Calu3 (cell line): Measurements from ENCODE around the gene NPL. TPM values are rescaled to one million over a fixed set of nuclear protein-coding genes. Genes with fewer than 3 reads are reported as not detected.

Experiments used
- BruUV-seq: library from RNA; stranded (reverse); fragments of 400-500 nt; replicated peaks from 2 replicates; lab custom pipeline; 2021; lab: Mats Ljungman, UMichigan
- CTCF ChIA-PET: fragments of 300-600 bp; sonication (Branson Sonifier 250); formaldehyde crosslinking; loops from one replicate; lab custom pipeline; 2022; ENCODE audit warnings: antibody characterized with exemption; lab: Charles Lee
- DNase-seq: peaks from one replicate; pipeline ENCODE4 v3.0.0; 2022
- H3K27ac Mint-ChIP-seq: one replicate; pipeline ENCODE4 v1.8.0; 2022; ENCODE audit warnings: mixed read lengths; ENCODE audit not compliant: unreplicated experiment
- H3K27me3 Mint-ChIP-seq: one replicate; pipeline ENCODE4 v1.8.0; 2022; ENCODE audit warnings: mixed read lengths; ENCODE audit not compliant: unreplicated experiment
- H3K36me3 Mint-ChIP-seq: one replicate; pipeline ENCODE4 v1.8.0; 2022; ENCODE audit warnings: mild to moderate bottlenecking, moderate library complexity, mixed read lengths; ENCODE audit not compliant: insufficient read depth, unreplicated experiment
- H3K4me1 Mint-ChIP-seq: one replicate; pipeline ENCODE4 v1.8.0; 2022; ENCODE audit warnings: mild to moderate bottlenecking, low read depth, mixed read lengths; ENCODE audit not compliant: unreplicated experiment
- H3K4me3 Mint-ChIP-seq: one replicate; pipeline ENCODE4 v1.8.0; 2022; ENCODE audit warnings: mild to moderate bottlenecking, low read depth, moderate library complexity, mixed read lengths; ENCODE audit not compliant: unreplicated experiment
- H3K9me3 Mint-ChIP-seq: one replicate; pipeline ENCODE4 v1.8.0; 2022; ENCODE audit warnings: low read depth, mixed read lengths; ENCODE audit not compliant: unreplicated experiment
- intact Hi-C: fragments of 100-400 bp; cut with micrococcal nuclease; formaldehyde crosslinking; loops from one replicate; pipeline ENCODE4 v1.10.0; 2022; ENCODE audit not compliant: unreplicated experiment
- total RNA-seq: library from RNA; stranded (reverse); gene quantifications from 2 replicates; pipeline ENCODE4 v1.2.3, GENCODE V29; 2022
- TF ChIP-seq, protein P1 (sequence below): fragments of 200-600 bp; IDR thresholded peaks from one replicate; pipeline ENCODE4 v1.8.0; 2022; ENCODE audit warnings: antibody characterized with exemption; ENCODE audit not compliant: unreplicated experiment

The NPL gene
- total RNA-seq, 1 experiment from 2014 or later, result 5.0 TPM

DNA sequence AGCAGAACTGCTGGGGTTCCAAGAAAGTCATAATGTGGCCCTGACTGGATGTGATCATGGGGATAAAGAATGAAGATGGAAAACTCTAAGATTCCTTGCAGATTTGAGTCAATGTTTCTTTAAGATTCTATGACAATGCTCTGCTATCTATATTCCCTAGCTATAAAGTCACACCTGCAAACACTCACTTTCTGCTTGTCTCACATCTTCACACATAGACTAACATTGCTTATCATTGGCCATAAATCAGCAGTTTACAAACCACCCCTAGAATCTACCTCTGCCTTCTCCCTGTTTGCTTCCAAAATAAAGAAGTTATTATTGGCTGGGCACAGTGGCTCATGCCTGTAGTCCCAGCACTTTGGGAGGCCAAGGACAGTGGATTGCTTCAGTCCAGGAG is 33.1 kb upstream of the NPL start:
- no peaks in the 10 kb centered on the region for H3K27me3 Mint-ChIP-seq
- H3K36me3 Mint-ChIP-seq, result no peaks in the 10 kb centered on the region
- intact Hi-C loops, result no loop called here
- BruUV-seq, result no TSS peak
- no peak for DNase-seq
- CTCF ChIA-PET, result no interaction called here
- no peak overlapping the region for H3K27ac Mint-ChIP-seq
- H3K9me3 Mint-ChIP-seq, result no peaks in the 10 kb centered on the region
- no peak overlapping the region for H3K4me3 Mint-ChIP-seq
- TF ChIP-seq, protein P1, sequence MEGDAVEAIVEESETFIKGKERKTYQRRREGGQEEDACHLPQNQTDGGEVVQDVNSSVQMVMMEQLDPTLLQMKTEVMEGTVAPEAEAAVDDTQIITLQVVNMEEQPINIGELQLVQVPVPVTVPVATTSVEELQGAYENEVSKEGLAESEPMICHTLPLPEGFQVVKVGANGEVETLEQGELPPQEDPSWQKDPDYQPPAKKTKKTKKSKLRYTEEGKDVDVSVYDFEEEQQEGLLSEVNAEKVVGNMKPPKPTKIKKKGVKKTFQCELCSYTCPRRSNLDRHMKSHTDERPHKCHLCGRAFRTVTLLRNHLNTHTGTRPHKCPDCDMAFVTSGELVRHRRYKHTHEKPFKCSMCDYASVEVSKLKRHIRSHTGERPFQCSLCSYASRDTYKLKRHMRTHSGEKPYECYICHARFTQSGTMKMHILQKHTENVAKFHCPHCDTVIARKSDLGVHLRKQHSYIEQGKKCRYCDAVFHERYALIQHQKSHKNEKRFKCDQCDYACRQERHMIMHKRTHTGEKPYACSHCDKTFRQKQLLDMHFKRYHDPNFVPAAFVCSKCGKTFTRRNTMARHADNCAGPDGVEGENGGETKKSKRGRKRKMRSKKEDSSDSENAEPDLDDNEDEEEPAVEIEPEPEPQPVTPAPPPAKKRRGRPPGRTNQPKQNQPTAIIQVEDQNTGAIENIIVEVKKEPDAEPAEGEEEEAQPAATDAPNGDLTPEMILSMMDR, result no peak
- no peaks in the 10 kb centered on the region for H3K4me1 Mint-ChIP-seq

GRCh38 chr1:182761396-182762395 is 27.9 kb upstream of the NPL start:
- BruUV-seq, result no TSS peak
- CTCF ChIA-PET, result interaction anchor here (0.6 kb wide), 1 partner anchor 261 kb away, joined by 3 read pairs; no protein-coding TSS in a partner anchor
- TF ChIP-seq, protein P1, result no peak
- peaks cover 49% of the 10 kb centered on the region for H3K27me3 Mint-ChIP-seq
- H3K4me3 Mint-ChIP-seq, result no peak overlapping the region
- intact Hi-C loops, result no loop called here
- H3K9me3 Mint-ChIP-seq, result peaks cover 2% of the 10 kb centered on the region
- no peak overlapping the region for H3K27ac Mint-ChIP-seq
- no peak for DNase-seq
- no peaks in the 10 kb centered on the region for H3K4me1 Mint-ChIP-seq
- no peaks in the 10 kb centered on the region for H3K36me3 Mint-ChIP-seq

DNA sequence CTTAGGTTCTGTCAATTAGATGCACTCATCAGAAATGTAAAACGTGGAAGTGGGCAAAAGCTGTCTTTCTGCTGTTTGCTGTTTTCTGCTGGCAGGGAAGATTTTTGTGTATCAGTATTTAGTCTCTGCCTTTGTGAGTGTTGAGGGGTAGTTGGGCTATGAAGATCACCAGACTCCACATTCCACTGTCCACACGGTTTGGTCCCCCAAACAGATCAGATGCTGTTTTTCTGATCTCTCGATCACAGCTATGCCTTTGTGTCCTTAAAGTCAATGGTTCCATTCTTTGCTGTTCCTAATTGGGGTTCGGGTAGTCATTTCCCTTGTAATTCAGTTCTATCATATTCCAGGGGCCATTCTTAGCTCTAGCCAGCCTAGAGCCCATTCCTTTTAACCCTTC is 27.0 kb upstream of the NPL start:
- Mint-ChIP-seq H3K36me3 (no peaks in the 10 kb centered on the region), H3K9me3 (peaks cover 2% of the 10 kb centered on the region), H3K4me1 (no peaks in the 10 kb centered on the region), H3K27me3 (peaks cover 57% of the 10 kb centered on the region), H3K27ac (no peak overlapping the region), H3K4me3 (no peak overlapping the region)
- intact Hi-C loops, result no loop called here
- CTCF ChIA-PET, result no interaction called here
- no TSS peak for BruUV-seq
- no peak for DNase-seq
- TF ChIP-seq, protein P1, result no peak

GRCh38 chr1:182764029-182764727 is 25.4 kb upstream of the NPL start:
- intact Hi-C loops, result no loop called here
- Mint-ChIP-seq H3K27me3 (peaks cover 61% of the 10 kb centered on the region), H3K9me3 (peaks cover 2% of the 10 kb centered on the region), H3K27ac (no peak overlapping the region), H3K4me1 (no peaks in the 10 kb centered on the region), H3K4me3 (no peak overlapping the region), H3K36me3 (no peaks in the 10 kb centered on the region)
- no peak for DNase-seq
- no TSS peak for BruUV-seq
- TF ChIP-seq, protein P1, result no peak
- CTCF ChIA-PET, result interaction anchor here (0.6 to 1.2 kb wide), 2 partner anchors 38 to 179 kb away, joined by 4 read pairs; no protein-coding TSS in a partner anchor
